ENCODE results near the gene SIX3. TPM values are rescaled to one million over a fixed set of nuclear protein-coding genes. Genes with fewer than 3 reads are reported as not detected.

The SIX3 gene
- total RNA-seq = under 1 TPM in 1 of 5 donors, not detected in 4; 0.23 TPM
- total RNA-seq (2013) = not detected
- total RNA-seq = 0 to 0.26 (median 0) reads per million in 29 experiments

GRCh38 chr2:44941551-44942234 is at the start of gene SIX3:
Gene SIX3, plus strand, starts transcription at chr2:44941702. Its CDS starts 403 bp downstream, at chr2:44942105.
- Mint-ChIP-seq H3K4me3 (peak within 1 kb of the TSS; percentile 71 to 81 (median 78)), H3K27me3 (peaks cover 55 to 77% of the 10 kb centered on the region in 2 donors), H3K4me1 (peaks cover 55 to 63% (median 58%) of the 10 kb centered on the region in 3 donors), H3K27ac (no peak within 1 kb of the TSS), H3K9me3 (no peaks in the 10 kb centered on the region), H3K36me3 (no peaks in the 10 kb centered on the region)
- POLR2A ChIA-PET = no interaction called here
- Histone ChIP-seq H3K27me3 (replicated peaks in 1 of 2; ENCODE audit: control insufficient read depth in 2 of 2, extremely low read depth in 1 of 2, insufficient read depth in 2 of 2, low read length in 1 of 2) (peaks cover 18 to 92% of the 10 kb centered on the region in 2 experiments), H3K9me3 (no peaks in the 10 kb centered on the region), H3K4me1 (ENCODE audit: control insufficient read depth in 1 of 2, extremely low read depth in 1 of 2, insufficient read depth in 2 of 2, low read length in 2 of 2) (peaks cover 8 to 38% of the 10 kb centered on the region in 2 experiments), H3K27ac (ENCODE audit: low read length) (no peak within 1 kb of the TSS), H3K4me3 (ENCODE audit: control insufficient read depth in 1 of 2, extremely low read depth in 1 of 2, low read length in 1 of 2) (peak within 1 kb of the TSS; percentile 33 to 46), H3K36me3 (ENCODE audit: control insufficient read depth in 2 of 2, extremely low read depth in 1 of 2, insufficient read depth in 1 of 2, low read length in 1 of 2) (no peaks in the 10 kb centered on the region)
- DNase-seq (peak in 17 of 35 experiments; percentile 4 to 49 (median 14)), ATAC-seq (replicated peaks in 1 of 4) (peak; percentile 30 to 78 (median 48))
- CTCF ChIA-PET = no interaction called here
- 4% methylated on average over 15 of the region's 39 CpGs for WGBS (ENCODE audit: insufficient coverage)

GRCh38 chr2:44894058-44894457 is 47.4 kb upstream of the SIX3 start:
- ATAC-seq (replicated peaks in 1 of 4) (no peak), DNase-seq (no peak)
- Histone ChIP-seq H3K4me3 (ENCODE audit: control insufficient read depth in 1 of 2, extremely low read depth in 1 of 2, low read length in 1 of 2) (no peak overlapping the region), H3K9me3 (no peaks in the 10 kb centered on the region), H3K27ac (ENCODE audit: low read length) (no peak overlapping the region), H3K27me3 (replicated peaks in 1 of 2; ENCODE audit: control insufficient read depth in 2 of 2, extremely low read depth in 1 of 2, insufficient read depth in 2 of 2, low read length in 1 of 2) (peaks cover 0 to 3% of the 10 kb centered on the region in 2 experiments), H3K4me1 (ENCODE audit: control insufficient read depth in 1 of 2, extremely low read depth in 1 of 2, insufficient read depth in 2 of 2, low read length in 2 of 2) (no peaks in the 10 kb centered on the region), H3K36me3 (ENCODE audit: control insufficient read depth in 2 of 2, extremely low read depth in 1 of 2, insufficient read depth in 1 of 2, low read length in 1 of 2) (no peaks in the 10 kb centered on the region)
- H3K36me3 Mint-ChIP-seq = no peaks in the 10 kb centered on the region
- CTCF ChIA-PET = no interaction called here
- WGBS (ENCODE audit: insufficient coverage) = 26% methylated on average over 6 of the region's 8 CpGs
- peaks cover 10 to 13% of the 10 kb centered on the region in 2 donors for H3K27me3 Mint-ChIP-seq
- peaks cover 0 to 5% (median 0%) of the 10 kb centered on the region in 3 donors for H3K4me1 Mint-ChIP-seq
- H3K9me3 Mint-ChIP-seq = peaks cover 0 to 10% (median 2%) of the 10 kb centered on the region in 3 donors
- no peak overlapping the region for H3K4me3 Mint-ChIP-seq
- POLR2A ChIA-PET = no interaction called here
- H3K27ac Mint-ChIP-seq = no peak overlapping the region

- no CpG with 5 or more reads among the region's 2 CpGs for WGBS (ENCODE audit: insufficient coverage)
- no peak overlapping the region for H3K27ac Mint-ChIP-seq
- CTCF ChIA-PET = interaction anchor here in 1 of 2 donors (0.7 kb wide), 1 partner anchor 30 kb away, joined by 7 read pairs; no protein-coding TSS in a partner anchor
- peaks cover 0 to 5% (median 0%) of the 10 kb centered on the region in 3 donors for H3K4me1 Mint-ChIP-seq
- Histone ChIP-seq H3K9me3 (no peaks in the 10 kb centered on the region), H3K27ac (ENCODE audit: low read length) (no peak overlapping the region), H3K27me3 (replicated peaks in 1 of 2; ENCODE audit: control insufficient read depth in 2 of 2, extremely low read depth in 1 of 2, insufficient read depth in 2 of 2, low read length in 1 of 2) (peaks cover 0 to 5% of the 10 kb centered on the region in 2 experiments), H3K4me3 (ENCODE audit: control insufficient read depth in 1 of 2, extremely low read depth in 1 of 2, low read length in 1 of 2) (no peak overlapping the region), H3K36me3 (ENCODE audit: control insufficient read depth in 2 of 2, extremely low read depth in 1 of 2, insufficient read depth in 1 of 2, low read length in 1 of 2) (no peaks in the 10 kb centered on the region), H3K4me1 (ENCODE audit: control insufficient read depth in 1 of 2, extremely low read depth in 1 of 2, insufficient read depth in 2 of 2, low read length in 2 of 2) (no peaks in the 10 kb centered on the region)
- no peaks in the 10 kb centered on the region for H3K36me3 Mint-ChIP-seq
- no peak for ATAC-seq (replicated peaks in 1 of 4)
- H3K9me3 Mint-ChIP-seq = peaks cover 0 to 10% (median 2%) of the 10 kb centered on the region in 3 donors
- no peak overlapping the region for H3K4me3 Mint-ChIP-seq
- H3K27me3 Mint-ChIP-seq = peaks cover 12 to 21% of the 10 kb centered on the region in 2 donors
- POLR2A ChIA-PET = no interaction called here
- DNase-seq = no peak
Measured at GRCh38 chr2:44895061-44895460, 46.4 kb upstream of the SIX3 start.

- H3K4me1 ChIP-seq (ENCODE audit: control insufficient read depth in 1 of 2, extremely low read depth in 1 of 2, insufficient read depth in 2 of 2, low read length in 2 of 2) = no peaks in the 10 kb centered on the region
- ChIA-PET POLR2A (no interaction called here), CTCF (no interaction called here)
- no peak overlapping the region for H3K27ac ChIP-seq (ENCODE audit: low read length)
- no peak overlapping the region for H3K4me3 ChIP-seq (ENCODE audit: control insufficient read depth in 1 of 2, extremely low read depth in 1 of 2, low read length in 1 of 2)
- 82% methylated on average over 5 of the region's 6 CpGs for WGBS (ENCODE audit: insufficient coverage)
- Mint-ChIP-seq H3K27me3 (peaks cover 16 to 33% of the 10 kb centered on the region in 2 donors), H3K4me1 (peaks cover 0 to 5% (median 0%) of the 10 kb centered on the region in 3 donors), H3K9me3 (peaks cover 0 to 10% (median 0%) of the 10 kb centered on the region in 3 donors), H3K36me3 (no peaks in the 10 kb centered on the region), H3K27ac (no peak overlapping the region), H3K4me3 (no peak overlapping the region)
- H3K27me3 ChIP-seq (replicated peaks in 1 of 2; ENCODE audit: control insufficient read depth in 2 of 2, extremely low read depth in 1 of 2, insufficient read depth in 2 of 2, low read length in 1 of 2) = peaks cover 0 to 10% of the 10 kb centered on the region in 2 experiments
- DNase-seq (no peak), ATAC-seq (replicated peaks in 1 of 4) (no peak)
- H3K36me3 ChIP-seq (ENCODE audit: control insufficient read depth in 2 of 2, extremely low read depth in 1 of 2, insufficient read depth in 1 of 2, low read length in 1 of 2) = no peaks in the 10 kb centered on the region
- H3K9me3 ChIP-seq = no peaks in the 10 kb centered on the region
Measured at GRCh38 chr2:44897406-44897805, 44.1 kb upstream of the SIX3 start.

- H3K4me3 ChIP-seq (ENCODE audit: control insufficient read depth in 1 of 2, extremely low read depth in 1 of 2, low read length in 1 of 2) = no peak overlapping the region
- Mint-ChIP-seq H3K4me3 (no peak overlapping the region), H3K27me3 (peaks cover 33 to 48% of the 10 kb centered on the region in 2 donors), H3K9me3 (no peaks in the 10 kb centered on the region), H3K27ac (no peak overlapping the region), H3K36me3 (no peaks in the 10 kb centered on the region), H3K4me1 (no peaks in the 10 kb centered on the region)
- POLR2A ChIA-PET = no interaction called here
- WGBS (ENCODE audit: insufficient coverage) = 70% methylated on average over 2 of the region's 7 CpGs
- ATAC-seq (replicated peaks in 1 of 4) = no peak
- H3K36me3 ChIP-seq (ENCODE audit: control insufficient read depth in 2 of 2, extremely low read depth in 1 of 2, insufficient read depth in 1 of 2, low read length in 1 of 2) = no peaks in the 10 kb centered on the region
- no peaks in the 10 kb centered on the region for H3K9me3 ChIP-seq
- H3K27me3 ChIP-seq (replicated peaks in 1 of 2; ENCODE audit: control insufficient read depth in 2 of 2, extremely low read depth in 1 of 2, insufficient read depth in 2 of 2, low read length in 1 of 2) = peaks cover 5 to 22% of the 10 kb centered on the region in 2 experiments
- CTCF ChIA-PET = no interaction called here
- no peak overlapping the region for H3K27ac ChIP-seq (ENCODE audit: low read length)
- DNase-seq = no peak
- no peaks in the 10 kb centered on the region for H3K4me1 ChIP-seq (ENCODE audit: control insufficient read depth in 1 of 2, extremely low read depth in 1 of 2, insufficient read depth in 2 of 2, low read length in 2 of 2)
Measured at GRCh38 chr2:44902217-44903137, 39.0 kb upstream of the SIX3 start.

- H3K9me3 Mint-ChIP-seq = peaks cover 0 to 2% (median 0%) of the 10 kb centered on the region in 3 donors
- no peak overlapping the region for H3K27ac Mint-ChIP-seq
- ChIA-PET POLR2A (interaction anchor here in 1 of 2 donors (0.7 kb wide), 1 partner anchor 380 kb away, joined by 4 read pairs; no protein-coding TSS in a partner anchor), CTCF (no interaction called here)
- H3K4me1 ChIP-seq (ENCODE audit: control insufficient read depth in 1 of 2, extremely low read depth in 1 of 2, insufficient read depth in 2 of 2, low read length in 2 of 2) = no peaks in the 10 kb centered on the region
- no peak overlapping the region for H3K27ac ChIP-seq (ENCODE audit: low read length)
- ATAC-seq (replicated peaks in 1 of 4) = no peak
- DNase-seq = no peak
- H3K27me3 ChIP-seq (replicated peaks in 1 of 2; ENCODE audit: control insufficient read depth in 2 of 2, extremely low read depth in 1 of 2, insufficient read depth in 2 of 2, low read length in 1 of 2) = peaks cover 5 to 21% of the 10 kb centered on the region in 2 experiments
- H3K4me1 Mint-ChIP-seq = no peaks in the 10 kb centered on the region
- peaks cover 35 to 42% of the 10 kb centered on the region in 2 donors for H3K27me3 Mint-ChIP-seq
- no peak overlapping the region for H3K4me3 Mint-ChIP-seq
- no peaks in the 10 kb centered on the region for H3K36me3 Mint-ChIP-seq
- H3K9me3 ChIP-seq = no peaks in the 10 kb centered on the region
- no peaks in the 10 kb centered on the region for H3K36me3 ChIP-seq (ENCODE audit: control insufficient read depth in 2 of 2, extremely low read depth in 1 of 2, insufficient read depth in 1 of 2, low read length in 1 of 2)
- no CpG with 5 or more reads among the region's 1 CpG for WGBS (ENCODE audit: insufficient coverage)
- no peak overlapping the region for H3K4me3 ChIP-seq (ENCODE audit: control insufficient read depth in 1 of 2, extremely low read depth in 1 of 2, low read length in 1 of 2)
Measured at GRCh38 chr2:44904578-44904977, 36.9 kb upstream of the SIX3 start.
